ENCODE results near the gene KIF19.

- no peak for TF ChIP-seq CTCF (IDR thresholded peaks at IDR 0.05)
- TF ChIP-seq EP300 (IDR thresholded peaks at IDR 0.05), result no peak
Observed at GRCh38 chr17:74303305-74303704, 22.7 kb upstream of the KIF19 start.
